G401 (cell line): ENCODE results near the gene DBH. TPM values are rescaled to one million over a fixed set of nuclear protein-coding genes. Genes with fewer than 3 reads are reported as not detected.

Experiments used
- DNase-seq: peaks from one replicate; pipeline ENCODE4 v3.0.0-alpha.2; 2015; ENCODE audit warnings: low spot score
- in situ Hi-C: cut with HindIII; loops from 2 replicates; pipeline ENCODE4 v1.10.0; 2016; ENCODE audit warnings: low sequenced_read_pairs, mixed read lengths
- total RNA-seq: library from RNA; depleted of rRNA; stranded (reverse); fragments of >200 nt; shearing (Covaris generic); gene quantifications from 2 replicates; pipeline ENCODE4 v1.2.3, GENCODE V29; 2014

DBH gene
- total RNA-seq, 1 experiment from 2014 or later: not detected

GRCh38 chr9:133639613-133640012 is 3.5 kb downstream of the DBH start:
- in situ Hi-C loops: no loop called here

GRCh38 chr9:133640160-133640559 is 4.0 kb downstream of the DBH start:
- DNase-seq: no peak
- in situ Hi-C loops: no loop called here

More at GRCh38 chr9:133639613-133640012, 3.5 kb downstream of the DBH start:
- no peak for DNase-seq

GRCh38 chr9:133640580-133641395 is 4.6 kb downstream of the DBH start:
- DNase-seq: peak; percentile 73
- in situ Hi-C loops: no loop called here

DNA sequence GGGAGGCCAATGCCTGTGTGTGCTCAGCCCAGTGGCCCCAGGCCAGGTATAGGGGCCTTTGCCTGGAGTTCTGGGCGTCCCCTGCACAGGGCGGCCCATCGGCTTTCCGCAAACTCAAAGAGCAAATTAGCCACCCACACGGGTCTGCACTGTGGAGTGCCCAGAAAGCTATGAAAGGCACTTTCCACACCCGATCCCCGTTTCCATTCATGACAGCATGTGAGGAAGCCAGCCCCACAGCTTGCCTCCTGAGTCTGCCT is 5.2 kb downstream of the DBH start:
- in situ Hi-C loops: no loop called here
- peak; percentile 57 for DNase-seq

- in situ Hi-C loops: no loop called here
- DNase-seq: no peak
Measured at GRCh38 chr9:133641861-133642595, 5.9 kb downstream of the DBH start.

GRCh38 chr9:133642708-133643361 is 6.7 kb downstream of the DBH start:
- no peak for DNase-seq
- in situ Hi-C loops: no loop called here

DNA sequence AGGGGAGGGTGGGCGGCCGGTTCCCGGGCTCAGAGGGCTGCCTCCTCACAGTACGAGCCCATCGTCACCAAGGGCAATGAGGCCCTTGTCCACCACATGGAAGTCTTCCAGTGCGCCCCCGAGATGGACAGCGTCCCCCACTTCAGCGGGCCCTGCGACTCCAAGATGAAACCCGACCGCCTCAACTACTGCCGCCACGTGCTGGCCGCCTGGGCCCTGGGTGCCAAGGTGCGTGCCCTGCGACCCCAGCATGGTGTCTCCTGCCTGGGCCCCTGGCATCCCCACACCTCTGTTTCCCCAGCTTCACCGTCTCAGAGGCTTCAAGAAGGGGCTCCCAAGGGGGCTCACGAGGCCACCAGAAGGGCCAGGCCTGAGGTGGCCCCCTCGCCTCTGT is 7.2 kb downstream of the DBH start:
- in situ Hi-C loops: no loop called here
- no peak for DNase-seq

DNA sequence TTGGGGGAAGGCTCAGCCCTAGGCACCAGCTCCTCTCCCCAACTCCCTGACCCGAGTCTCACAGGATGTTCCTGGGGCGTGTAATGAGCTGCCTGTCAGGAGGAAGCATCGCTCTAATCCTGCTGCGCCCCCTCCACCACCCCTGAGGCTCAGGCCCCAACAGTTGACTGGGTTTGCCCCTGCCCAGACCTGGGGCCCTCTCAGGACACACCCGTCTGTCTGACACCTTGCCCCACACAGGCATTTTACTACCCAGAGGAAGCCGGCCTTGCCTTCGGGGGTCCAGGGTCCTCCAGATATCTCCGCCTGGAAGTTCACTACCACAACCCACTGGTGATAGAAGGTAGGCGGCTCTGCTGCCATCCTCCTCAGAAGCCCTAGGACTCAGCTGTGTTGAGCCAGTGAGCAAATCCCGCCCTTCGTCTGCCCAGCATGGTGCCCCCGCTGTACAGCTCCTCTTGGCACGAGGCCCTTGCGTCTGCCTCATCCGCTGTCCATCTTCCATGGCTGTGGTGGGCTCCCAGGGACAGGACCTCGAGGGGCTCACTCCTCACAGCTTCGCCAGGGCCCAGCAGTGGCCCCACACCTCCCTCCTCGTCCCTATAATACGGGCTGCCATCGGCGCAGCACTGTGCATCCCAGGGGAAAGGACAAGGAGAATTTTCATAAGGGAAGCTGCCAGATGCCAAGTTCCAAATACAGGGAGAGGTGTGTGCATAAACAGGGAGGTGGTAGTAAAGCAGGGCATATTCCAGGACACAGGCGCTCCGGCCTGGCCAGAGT is 8.0 kb downstream of the DBH start:
- no peak for DNase-seq
- in situ Hi-C loops: no loop called here

DNA sequence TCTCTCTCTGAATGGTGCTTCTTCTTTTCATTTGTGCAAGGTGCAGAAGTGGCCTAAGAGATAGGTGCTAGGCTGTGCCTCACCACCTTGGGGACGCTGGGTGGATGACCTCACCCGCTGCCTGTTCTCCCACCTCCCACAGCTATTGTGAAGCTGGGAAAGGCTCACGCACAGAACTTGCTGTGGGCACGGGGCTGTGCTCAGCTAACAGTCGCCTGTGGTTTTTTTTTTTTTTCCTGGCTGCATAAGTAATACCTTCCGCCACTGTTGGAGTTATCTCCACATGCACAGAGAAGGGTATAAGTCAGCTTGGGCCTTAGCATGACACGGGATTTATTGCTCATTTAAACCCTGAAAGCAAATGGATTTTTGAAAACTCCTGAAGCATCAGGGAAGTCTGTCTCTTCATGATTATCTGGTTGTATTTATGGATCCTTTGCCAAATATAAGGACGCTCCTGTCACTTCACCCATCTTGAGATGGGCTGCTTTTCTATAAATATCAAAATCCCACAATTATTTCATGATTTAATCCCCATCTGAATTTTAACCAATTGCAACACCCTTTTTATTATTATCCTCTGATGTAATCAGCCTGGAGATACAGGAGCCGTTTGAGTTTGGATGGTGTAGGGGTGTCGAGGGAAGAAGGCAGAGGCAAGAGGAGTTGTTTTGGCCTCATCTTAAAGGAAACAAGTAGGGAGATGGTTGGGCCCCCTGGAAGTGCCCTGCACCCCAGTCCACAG is 9.0 kb downstream of the DBH start:
- DNase-seq: no peak
- in situ Hi-C loops: no loop called here

DNA sequence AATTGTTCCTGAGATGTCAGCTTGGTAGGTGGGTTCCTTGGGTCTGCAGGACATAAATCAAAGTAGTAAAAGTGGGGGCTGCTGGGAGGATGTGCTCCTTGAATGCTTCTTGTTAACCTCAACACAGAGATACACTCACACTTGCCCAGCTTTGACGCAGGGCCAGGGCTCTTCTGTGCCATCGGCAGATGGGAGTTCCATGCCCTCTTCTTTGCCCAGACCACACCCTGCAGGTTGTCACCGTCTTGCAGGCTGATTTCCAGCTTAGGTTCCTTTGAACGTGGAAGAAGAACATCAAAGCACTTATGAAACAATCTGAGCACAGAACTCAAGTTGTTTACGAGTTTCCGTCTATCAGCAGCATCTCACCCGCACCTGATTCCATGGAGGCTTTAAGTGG is 11.0 kb downstream of the DBH start:
- in situ Hi-C loops: no loop called here
- no peak for DNase-seq

DNA sequence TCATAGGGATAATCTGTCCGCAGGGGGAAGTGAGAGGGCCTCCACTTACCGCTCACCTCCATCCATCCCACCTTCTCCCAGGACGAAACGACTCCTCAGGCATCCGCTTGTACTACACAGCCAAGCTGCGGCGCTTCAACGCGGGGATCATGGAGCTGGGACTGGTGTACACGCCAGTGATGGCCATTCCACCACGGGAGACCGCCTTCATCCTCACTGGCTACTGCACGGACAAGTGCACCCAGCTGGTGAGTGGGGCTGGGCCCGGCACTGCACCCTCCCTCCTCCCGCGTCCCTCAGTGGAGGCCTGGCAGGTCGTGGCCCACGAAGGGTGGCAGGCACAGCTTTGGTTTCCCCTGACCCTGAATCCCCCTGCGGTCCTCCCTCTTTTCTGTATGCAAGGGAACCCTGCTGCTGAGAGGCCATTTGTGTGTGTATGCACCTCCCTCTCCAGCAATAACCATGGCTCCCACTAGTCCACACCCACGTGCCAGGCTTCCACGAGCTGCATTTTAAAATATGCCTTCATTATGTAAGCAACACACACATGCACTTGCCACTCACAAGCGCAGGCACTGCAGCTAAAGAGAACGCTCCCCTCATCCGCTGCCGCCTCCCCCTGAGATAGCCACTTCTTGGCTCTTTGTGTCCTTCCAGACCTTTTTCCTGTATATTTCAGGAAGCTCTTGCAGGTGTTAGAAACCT is 11.8 kb downstream of the DBH start:
- in situ Hi-C loops: no loop called here
- no peak for DNase-seq

DNA sequence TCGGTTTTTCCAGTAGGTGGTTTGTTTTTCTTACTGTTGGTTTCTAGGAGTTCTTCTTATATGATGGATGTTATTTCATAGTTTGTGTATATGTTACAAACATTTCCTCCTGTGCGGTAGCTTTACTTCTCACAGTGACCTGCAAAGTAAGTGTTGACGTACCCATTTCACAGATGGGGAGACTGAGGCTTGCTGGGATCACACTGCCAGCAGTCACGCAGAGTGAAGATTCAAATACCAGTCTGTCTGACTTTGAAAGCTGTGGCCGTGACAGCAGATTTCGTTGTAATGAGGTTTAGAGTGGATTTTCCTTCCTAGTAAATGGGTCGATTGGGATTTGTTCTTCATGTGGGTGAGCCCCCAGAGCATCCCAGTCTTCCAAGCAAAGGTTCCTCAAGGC is 13.0 kb downstream of the DBH start:
- in situ Hi-C loops: no loop called here
- no peak for DNase-seq

- DNase-seq: no peak
- in situ Hi-C loops: no loop called here
Measured at GRCh38 chr9:133650026-133650425, 13.9 kb downstream of the DBH start.

- in situ Hi-C loops: no loop called here
- peak; percentile 32 for DNase-seq
Measured at GRCh38 chr9:133653638-133654037, 17.5 kb downstream of the DBH start.

- peak; percentile 68 for DNase-seq
- in situ Hi-C loops: no loop called here
Measured at GRCh38 chr9:133654736-133655657, 18.8 kb downstream of the DBH start.

GRCh38 chr9:133655701-133656100 is 19.5 kb downstream of the DBH start:
- in situ Hi-C loops: no loop called here
- DNase-seq: no peak
